Right lobe of liver (tissue), 4 donors: Measurements from ENCODE around the gene ADCY9.

Experiments used
- POLR2A ChIP-seq: fragments of 450-650 bp; IDR thresholded peaks from one replicate; pipeline ENCODE4 v1.6.1; 2017; ENCODE audit warnings: antibody characterized with exemption, mild to moderate bottlenecking
- TF ChIP-seq, protein P1 (sequence below), 4 donors: fragments of 200-600 bp in 3 of 4; fragments of 450-650 bp in 1 of 4; IDR thresholded peaks; one replicate each; pipeline versions ENCODE4 v1.5.1 to v1.8.0; 2016 to 2022; ENCODE audit warnings: antibody characterized with exemption in 4 of 4, mild to moderate bottlenecking in 2 of 4
- donor health status: DM: no; HTN: no; CAD: no.
- donor health status: DM: no; HTN: no; CAD: no.
- donor health status: DM: no; HTN: yes; CAD: no.

DNA sequence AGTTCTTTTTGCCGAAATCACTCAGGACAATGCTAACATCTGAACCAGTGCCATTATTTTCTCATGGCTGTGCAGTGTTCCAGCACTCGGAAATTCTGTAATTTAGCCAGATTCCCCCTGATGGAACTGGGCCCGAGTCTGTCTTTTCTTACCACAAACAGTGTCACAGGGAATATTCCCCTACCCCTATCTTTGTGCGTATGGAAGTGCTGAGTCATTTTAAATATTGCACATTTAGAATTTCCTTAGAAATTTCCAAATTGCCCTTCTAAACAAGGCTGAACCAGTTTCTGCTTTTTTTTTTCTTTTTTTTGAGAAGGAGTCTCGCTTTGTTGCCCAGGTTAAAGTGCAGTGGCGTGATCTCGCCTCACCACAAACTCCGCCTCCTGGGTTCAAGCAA is 147.7 kb downstream of the ADCY9 start:
- no peak for TF ChIP-seq POLR2A
- TF ChIP-seq, protein P1, sequence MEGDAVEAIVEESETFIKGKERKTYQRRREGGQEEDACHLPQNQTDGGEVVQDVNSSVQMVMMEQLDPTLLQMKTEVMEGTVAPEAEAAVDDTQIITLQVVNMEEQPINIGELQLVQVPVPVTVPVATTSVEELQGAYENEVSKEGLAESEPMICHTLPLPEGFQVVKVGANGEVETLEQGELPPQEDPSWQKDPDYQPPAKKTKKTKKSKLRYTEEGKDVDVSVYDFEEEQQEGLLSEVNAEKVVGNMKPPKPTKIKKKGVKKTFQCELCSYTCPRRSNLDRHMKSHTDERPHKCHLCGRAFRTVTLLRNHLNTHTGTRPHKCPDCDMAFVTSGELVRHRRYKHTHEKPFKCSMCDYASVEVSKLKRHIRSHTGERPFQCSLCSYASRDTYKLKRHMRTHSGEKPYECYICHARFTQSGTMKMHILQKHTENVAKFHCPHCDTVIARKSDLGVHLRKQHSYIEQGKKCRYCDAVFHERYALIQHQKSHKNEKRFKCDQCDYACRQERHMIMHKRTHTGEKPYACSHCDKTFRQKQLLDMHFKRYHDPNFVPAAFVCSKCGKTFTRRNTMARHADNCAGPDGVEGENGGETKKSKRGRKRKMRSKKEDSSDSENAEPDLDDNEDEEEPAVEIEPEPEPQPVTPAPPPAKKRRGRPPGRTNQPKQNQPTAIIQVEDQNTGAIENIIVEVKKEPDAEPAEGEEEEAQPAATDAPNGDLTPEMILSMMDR (IDR thresholded peaks at IDR 0.05): no peak
